Ishikawa (cell line): Measurements from ENCODE around the gene TP53BP1.

Source experiments
- CEBPB ChIP-seq: IDR thresholded peaks from 2 replicates; pipeline ENCODE4 v1.6.1; 2012
- CREB1 ChIP-seq: IDR thresholded peaks from 2 replicates; pipeline ENCODE4 v1.6.1; 2012; ENCODE audit warnings: low read depth
- EGR1 ChIP-seq: IDR thresholded peaks from 2 replicates; pipeline ENCODE4 v1.6.1; 2012
- EP300 ChIP-seq: IDR thresholded peaks from 2 replicates; pipeline ENCODE4 v1.6.1; 2012; ENCODE audit warnings: borderline replicate concordance
- FOXM1 ChIP-seq: IDR thresholded peaks from 2 replicates; pipeline ENCODE4 v1.6.1; 2012; ENCODE audit warnings: low read depth, borderline replicate concordance
- NFIC ChIP-seq: IDR thresholded peaks from 2 replicates; pipeline ENCODE4 v1.6.1; 2012
- RAD21 ChIP-seq: IDR thresholded peaks from 2 replicates; pipeline ENCODE4 v1.6.1; 2012; ENCODE audit warnings: low read depth
- TAF1 ChIP-seq: IDR thresholded peaks from 2 replicates; pipeline ENCODE4 v1.6.1; 2012; ENCODE audit warnings: low read depth, mild to moderate bottlenecking
- TCF12 ChIP-seq: IDR thresholded peaks from 2 replicates; pipeline ENCODE4 v1.6.1; 2012; ENCODE audit warnings: low read depth
- TEAD4 ChIP-seq: IDR thresholded peaks from 2 replicates; pipeline ENCODE4 v1.6.1; 2012
- YY1 ChIP-seq: IDR thresholded peaks from 2 replicates; pipeline ENCODE4 v1.6.1; 2012; ENCODE audit warnings: low read depth
- ZBTB7A ChIP-seq: IDR thresholded peaks from 2 replicates; pipeline ENCODE4 v1.6.1; 2012; ENCODE audit warnings: low read depth
- TF ChIP-seq, protein P1 (sequence below): IDR thresholded peaks from 2 replicates; pipeline ENCODE4 v1.6.1; 2012
- TF ChIP-seq, protein P2 (sequence below): IDR thresholded peaks from 2 replicates; pipeline ENCODE4 v1.6.1; 2012; ENCODE audit warnings: low read depth, mild to moderate bottlenecking
- TF ChIP-seq, protein P3 (sequence below): IDR thresholded peaks from 2 replicates; pipeline ENCODE4 v1.6.1; 2012

The TP53BP1 gene

DNA sequence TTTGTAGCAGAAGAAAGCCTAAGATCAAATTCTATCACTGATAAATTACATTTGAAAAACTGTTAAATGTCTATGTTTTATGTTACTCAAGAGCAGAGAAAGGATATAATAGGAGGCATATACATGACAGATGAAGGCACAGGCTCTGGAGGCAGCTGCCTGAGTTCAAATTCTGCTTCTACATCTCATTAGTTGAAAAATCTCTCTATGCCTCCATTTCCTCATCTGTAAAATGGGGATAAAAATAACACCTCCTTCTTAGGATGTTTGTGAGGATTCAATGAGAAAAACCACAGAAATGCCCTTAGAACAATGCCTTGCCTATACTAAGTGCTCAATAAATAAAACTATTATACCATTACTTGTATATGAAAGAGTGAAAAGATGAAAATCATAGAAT is 21.0 kb downstream of the TP53BP1 start:
- TF ChIP-seq YY1 (no peak), EP300 (no peak), TAF1 (no peak), NFIC (no peak), ZBTB7A (no peak), TCF12 (no peak), RAD21 (no peak), FOXM1 (no peak), EGR1 (no peak)
- TF ChIP-seq, protein P1, sequence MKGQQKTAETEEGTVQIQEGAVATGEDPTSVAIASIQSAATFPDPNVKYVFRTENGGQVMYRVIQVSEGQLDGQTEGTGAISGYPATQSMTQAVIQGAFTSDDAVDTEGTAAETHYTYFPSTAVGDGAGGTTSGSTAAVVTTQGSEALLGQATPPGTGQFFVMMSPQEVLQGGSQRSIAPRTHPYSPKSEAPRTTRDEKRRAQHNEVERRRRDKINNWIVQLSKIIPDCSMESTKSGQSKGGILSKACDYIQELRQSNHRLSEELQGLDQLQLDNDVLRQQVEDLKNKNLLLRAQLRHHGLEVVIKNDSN: no peak
- TF ChIP-seq, protein P2, sequence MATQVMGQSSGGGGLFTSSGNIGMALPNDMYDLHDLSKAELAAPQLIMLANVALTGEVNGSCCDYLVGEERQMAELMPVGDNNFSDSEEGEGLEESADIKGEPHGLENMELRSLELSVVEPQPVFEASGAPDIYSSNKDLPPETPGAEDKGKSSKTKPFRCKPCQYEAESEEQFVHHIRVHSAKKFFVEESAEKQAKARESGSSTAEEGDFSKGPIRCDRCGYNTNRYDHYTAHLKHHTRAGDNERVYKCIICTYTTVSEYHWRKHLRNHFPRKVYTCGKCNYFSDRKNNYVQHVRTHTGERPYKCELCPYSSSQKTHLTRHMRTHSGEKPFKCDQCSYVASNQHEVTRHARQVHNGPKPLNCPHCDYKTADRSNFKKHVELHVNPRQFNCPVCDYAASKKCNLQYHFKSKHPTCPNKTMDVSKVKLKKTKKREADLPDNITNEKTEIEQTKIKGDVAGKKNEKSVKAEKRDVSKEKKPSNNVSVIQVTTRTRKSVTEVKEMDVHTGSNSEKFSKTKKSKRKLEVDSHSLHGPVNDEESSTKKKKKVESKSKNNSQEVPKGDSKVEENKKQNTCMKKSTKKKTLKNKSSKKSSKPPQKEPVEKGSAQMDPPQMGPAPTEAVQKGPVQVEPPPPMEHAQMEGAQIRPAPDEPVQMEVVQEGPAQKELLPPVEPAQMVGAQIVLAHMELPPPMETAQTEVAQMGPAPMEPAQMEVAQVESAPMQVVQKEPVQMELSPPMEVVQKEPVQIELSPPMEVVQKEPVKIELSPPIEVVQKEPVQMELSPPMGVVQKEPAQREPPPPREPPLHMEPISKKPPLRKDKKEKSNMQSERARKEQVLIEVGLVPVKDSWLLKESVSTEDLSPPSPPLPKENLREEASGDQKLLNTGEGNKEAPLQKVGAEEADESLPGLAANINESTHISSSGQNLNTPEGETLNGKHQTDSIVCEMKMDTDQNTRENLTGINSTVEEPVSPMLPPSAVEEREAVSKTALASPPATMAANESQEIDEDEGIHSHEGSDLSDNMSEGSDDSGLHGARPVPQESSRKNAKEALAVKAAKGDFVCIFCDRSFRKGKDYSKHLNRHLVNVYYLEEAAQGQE: no peak
- TF ChIP-seq, protein P3, sequence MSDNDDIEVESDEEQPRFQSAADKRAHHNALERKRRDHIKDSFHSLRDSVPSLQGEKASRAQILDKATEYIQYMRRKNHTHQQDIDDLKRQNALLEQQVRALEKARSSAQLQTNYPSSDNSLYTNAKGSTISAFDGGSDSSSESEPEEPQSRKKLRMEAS: no peak

DNA sequence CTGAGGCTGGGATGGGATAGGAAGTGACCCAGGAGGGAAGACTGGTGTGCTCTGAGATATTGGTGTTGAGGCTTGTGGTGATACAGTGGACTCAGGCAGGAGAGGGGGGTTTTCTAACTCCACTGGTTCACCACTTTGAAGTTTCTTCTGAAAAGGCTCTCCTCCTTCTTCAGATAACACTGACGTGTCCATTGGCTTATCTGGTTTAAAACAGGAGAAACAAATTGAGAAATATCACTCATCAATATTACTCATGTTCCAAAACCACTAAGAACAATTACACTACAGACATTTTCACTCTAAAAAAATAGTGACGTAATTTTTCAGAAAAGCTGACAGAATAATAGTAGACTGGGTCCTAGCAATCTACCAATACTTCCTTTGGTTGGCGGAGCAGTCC is 23.1 kb downstream of the TP53BP1 start:
- TF ChIP-seq YY1 (no peak), EGR1 (no peak), TAF1 (no peak), NFIC (no peak), ZBTB7A (no peak), TEAD4 (no peak), FOXM1 (no peak), TCF12 (no peak), RAD21 (no peak), CREB1 (no peak)
- TF ChIP-seq, protein P1: no peak
- TF ChIP-seq, protein P2: no peak

DNA sequence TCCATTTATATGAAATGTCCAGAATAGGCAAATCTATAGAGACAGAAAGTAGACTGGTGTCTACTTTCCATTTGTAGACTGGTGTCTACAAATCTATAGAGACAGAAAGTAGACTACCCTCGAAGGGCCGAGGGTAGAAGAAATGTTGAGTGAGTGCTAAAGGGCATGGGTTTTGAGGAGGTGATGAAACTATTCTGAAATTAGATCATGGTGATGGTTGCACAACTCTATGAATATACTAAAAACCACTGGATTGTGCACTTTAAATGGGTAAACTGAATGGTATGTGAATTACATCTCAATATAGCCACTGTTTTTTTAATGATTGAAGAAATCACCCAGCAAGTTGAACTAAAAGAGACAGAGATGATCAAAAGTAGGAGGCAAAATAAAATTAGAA is 27.9 kb downstream of the TP53BP1 start:
- peak; percentile 67 for TF ChIP-seq CEBPB
- no peak for TF ChIP-seq ZBTB7A
- TF ChIP-seq EP300: no peak
- TF ChIP-seq, protein P3: no peak
- no peak for TF ChIP-seq TAF1
- TF ChIP-seq, protein P1: no peak
- TF ChIP-seq YY1: no peak

DNA sequence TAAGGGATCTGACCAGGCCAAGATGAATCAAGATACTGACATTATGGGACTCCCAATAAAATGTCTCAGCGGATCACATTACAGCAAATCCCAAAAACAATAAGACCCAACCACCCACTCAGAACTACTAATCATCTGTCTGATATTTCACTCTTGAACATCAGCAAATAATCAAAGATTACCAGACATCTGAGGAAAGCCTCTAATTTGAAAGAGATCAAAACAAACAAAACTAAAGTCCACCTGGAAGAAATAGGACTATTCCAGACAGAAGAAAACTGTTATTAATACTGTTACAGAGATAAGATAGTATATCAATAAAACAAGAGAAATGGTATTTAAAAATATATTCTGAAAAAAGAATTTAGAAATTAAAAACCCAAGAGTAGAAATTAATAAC is 29.0 kb downstream of the TP53BP1 start:
- no peak for TF ChIP-seq NFIC
- TF ChIP-seq CEBPB: no peak
- TF ChIP-seq, protein P2: no peak
- no peak for TF ChIP-seq FOXM1
- TF ChIP-seq YY1: no peak
- no peak for TF ChIP-seq ZBTB7A
- TF ChIP-seq, protein P1: no peak
- no peak for TF ChIP-seq RAD21
- TF ChIP-seq EP300: no peak
- no peak for TF ChIP-seq TAF1
